Brain microvascular endothelial cell (primary cell): ENCODE results near the gene MACROH2A2.

Experiments used
- DNase-seq: peaks from one replicate; pipeline ENCODE4 v3.0.0-alpha.2; 2020
- H3K27ac ChIP-seq: fragments of 250-450 bp; sonication (Bioruptor Pico); 2 replicates; pipeline ENCODE4 v1.5.1; 2020; ENCODE audit warnings: mild to moderate bottlenecking, moderate library complexity
- H3K27me3 ChIP-seq: fragments of 250-450 bp; sonication (Bioruptor Pico); replicated peaks from 2 replicates; pipeline ENCODE4 v1.5.1; 2020; ENCODE audit warnings: mild to moderate bottlenecking
- H3K36me3 ChIP-seq: fragments of 250-450 bp; sonication (Bioruptor Pico); replicated peaks from 2 replicates; pipeline ENCODE4 v1.5.1; 2020; ENCODE audit warnings: mild to moderate bottlenecking
- H3K4me3 ChIP-seq: 2 replicates; pipeline ENCODE4 v1.5.1; 2011; ENCODE audit warnings: low read depth, mild to moderate bottlenecking, control low read depth, low read length, moderate library complexity
- in situ Hi-C: cut with HindIII; loops from 2 replicates; pipeline ENCODE4 v1.10.0; 2017; ENCODE audit warnings: low sequenced_read_pairs, low pct_ligation_motif_present
- TF ChIP-seq, protein P1 (sequence below): IDR thresholded peaks from 2 replicates; pipeline ENCODE4 v1.5.1; 2011; ENCODE audit warnings: low read depth, mild to moderate bottlenecking, moderate library complexity, low read length, control low read depth, inconsistent platforms; ENCODE audit errors: missing control alignments

The MACROH2A2 gene

DNA sequence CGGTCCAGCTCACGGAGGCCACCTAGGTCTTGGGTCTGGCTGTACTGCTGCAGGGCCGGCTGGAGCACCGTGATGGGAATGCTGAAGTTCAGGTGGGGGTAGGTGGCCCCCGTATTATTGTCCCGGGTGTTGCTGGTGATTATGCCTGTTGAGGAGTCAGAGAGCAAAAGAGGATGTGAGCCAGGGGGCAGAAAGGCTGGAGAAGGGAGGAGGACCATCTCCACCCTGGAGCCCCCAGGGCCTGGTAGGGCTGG, 87.3 kb downstream of the MACROH2A2 start:
- in situ Hi-C loops = no loop called here
- no peak for DNase-seq
- Histone ChIP-seq H3K36me3 (peaks cover 7% of the 10 kb centered on the region), H3K27ac (no peak overlapping the region), H3K4me3 (no peak overlapping the region), H3K27me3 (no peaks in the 10 kb centered on the region)
- TF ChIP-seq, protein P1, sequence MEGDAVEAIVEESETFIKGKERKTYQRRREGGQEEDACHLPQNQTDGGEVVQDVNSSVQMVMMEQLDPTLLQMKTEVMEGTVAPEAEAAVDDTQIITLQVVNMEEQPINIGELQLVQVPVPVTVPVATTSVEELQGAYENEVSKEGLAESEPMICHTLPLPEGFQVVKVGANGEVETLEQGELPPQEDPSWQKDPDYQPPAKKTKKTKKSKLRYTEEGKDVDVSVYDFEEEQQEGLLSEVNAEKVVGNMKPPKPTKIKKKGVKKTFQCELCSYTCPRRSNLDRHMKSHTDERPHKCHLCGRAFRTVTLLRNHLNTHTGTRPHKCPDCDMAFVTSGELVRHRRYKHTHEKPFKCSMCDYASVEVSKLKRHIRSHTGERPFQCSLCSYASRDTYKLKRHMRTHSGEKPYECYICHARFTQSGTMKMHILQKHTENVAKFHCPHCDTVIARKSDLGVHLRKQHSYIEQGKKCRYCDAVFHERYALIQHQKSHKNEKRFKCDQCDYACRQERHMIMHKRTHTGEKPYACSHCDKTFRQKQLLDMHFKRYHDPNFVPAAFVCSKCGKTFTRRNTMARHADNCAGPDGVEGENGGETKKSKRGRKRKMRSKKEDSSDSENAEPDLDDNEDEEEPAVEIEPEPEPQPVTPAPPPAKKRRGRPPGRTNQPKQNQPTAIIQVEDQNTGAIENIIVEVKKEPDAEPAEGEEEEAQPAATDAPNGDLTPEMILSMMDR = no peak

DNA sequence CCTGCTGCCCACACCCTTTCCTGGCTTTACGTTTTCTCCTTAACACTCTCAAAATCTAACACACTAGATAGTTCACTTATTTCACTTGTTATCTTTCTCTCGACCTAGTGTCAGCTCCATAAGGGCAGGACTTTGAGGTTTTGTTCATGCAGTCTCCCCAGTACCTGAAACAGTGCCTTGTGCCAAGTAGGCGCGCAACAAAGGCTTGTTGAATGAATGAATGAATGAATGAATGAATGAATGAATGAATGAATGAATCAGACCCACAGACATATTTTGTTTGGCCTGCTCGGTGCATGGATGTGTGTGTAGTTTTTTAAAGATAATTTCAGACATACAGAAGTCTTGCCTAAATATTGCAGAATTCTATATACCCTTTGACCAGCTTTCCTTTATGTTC, 87.7 kb downstream of the MACROH2A2 start:
- TF ChIP-seq, protein P1 = no peak
- in situ Hi-C loops = no loop called here
- DNase-seq = no peak
- no peak overlapping the region for H3K27ac ChIP-seq
- H3K36me3 ChIP-seq = peaks cover 8% of the 10 kb centered on the region
- H3K4me3 ChIP-seq = no peak overlapping the region
- no peaks in the 10 kb centered on the region for H3K27me3 ChIP-seq

DNA sequence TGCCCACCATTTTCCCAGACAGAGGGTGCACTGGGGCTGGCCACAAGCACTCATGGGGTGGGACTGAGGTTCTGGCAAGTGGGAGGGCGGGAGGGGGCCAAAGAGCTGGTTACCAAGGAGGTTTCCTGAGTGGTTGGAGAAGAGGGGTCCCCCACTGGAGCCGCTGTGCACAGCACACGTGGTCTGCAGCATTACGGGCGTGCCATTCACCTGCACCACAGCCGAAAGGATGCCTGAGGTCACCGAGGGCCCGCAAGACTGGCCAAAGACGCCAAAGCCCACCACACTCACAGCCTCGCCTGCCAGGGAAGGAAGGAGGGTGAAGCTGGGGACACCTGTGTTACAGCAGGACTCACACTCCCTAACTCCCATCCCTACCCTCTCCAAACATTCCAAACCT, 89.9 kb downstream of the MACROH2A2 start:
- in situ Hi-C loops = no loop called here

DNA sequence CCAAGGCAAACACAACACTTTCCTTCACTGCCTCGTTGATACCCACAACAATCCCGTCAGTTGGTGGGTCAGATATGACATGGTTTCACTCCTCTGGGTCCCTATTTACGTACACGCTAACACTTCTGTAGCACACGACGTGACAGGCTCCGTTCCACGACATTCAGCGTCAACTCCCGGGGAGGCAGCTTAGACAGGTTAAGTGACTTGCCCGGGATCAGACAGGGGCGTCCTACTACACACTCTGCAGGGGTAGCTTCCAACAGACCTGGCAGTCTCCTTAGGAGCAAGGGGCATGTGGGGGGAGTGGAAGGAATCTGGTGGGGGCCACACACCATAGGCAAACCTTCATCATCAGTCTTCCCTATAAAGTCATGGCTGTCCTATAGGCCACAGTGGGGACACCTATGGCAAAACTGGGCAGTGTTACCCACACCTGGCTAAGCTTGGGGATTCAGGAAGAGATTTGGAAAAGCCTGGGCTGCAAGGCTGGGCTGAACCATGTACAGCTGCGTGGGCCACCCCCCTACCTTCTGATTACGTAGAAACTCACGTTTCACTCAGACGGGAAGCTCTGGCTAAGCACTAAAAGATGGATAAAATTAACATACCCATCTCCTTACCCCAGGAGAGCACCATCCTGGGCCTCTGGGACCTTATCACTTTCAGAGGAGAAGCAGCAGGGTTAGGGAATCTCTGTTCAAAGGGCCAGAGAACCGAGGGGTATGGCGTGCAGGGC, 91.9 kb downstream of the MACROH2A2 start:
- TF ChIP-seq, protein P1 = no peak
- Histone ChIP-seq H3K4me3 (peak overlapping the region; percentile 70), H3K27ac (no peak overlapping the region), H3K36me3 (peaks cover 24% of the 10 kb centered on the region), H3K27me3 (no peaks in the 10 kb centered on the region)
- in situ Hi-C loops = no loop called here
- DNase-seq = no peak

More for the DNA sequence above, 89.9 kb downstream of the MACROH2A2 start:
- Histone ChIP-seq H3K36me3 (peaks cover 12% of the 10 kb centered on the region), H3K4me3 (no peak overlapping the region), H3K27ac (no peak overlapping the region), H3K27me3 (no peaks in the 10 kb centered on the region)
- TF ChIP-seq, protein P1 = no peak
- no peak for DNase-seq

DNA sequence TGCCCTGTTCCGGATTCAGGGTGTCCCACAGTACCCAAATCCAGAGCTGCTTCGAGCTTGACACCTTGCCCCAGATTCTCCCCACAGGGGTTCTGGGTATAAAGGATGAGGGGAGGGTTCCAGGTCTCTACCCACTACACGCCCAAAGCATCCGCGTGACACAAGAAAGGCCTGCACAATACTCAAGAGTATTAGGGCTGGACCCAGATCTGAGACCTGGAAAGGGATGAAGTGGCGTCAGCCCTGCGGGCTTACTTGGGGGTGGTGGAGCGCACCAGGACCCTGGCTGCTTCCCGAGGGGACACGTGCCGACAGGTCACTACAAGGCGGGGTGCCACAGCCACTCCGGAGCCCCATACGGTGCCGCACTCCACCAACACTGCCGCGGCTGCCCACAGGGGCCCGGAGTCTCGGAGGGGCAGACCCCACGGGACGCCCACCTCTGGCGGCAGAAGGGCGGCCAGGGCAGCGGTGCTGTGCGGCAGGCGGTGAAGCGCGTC, 92.6 kb downstream of the MACROH2A2 start:
- peaks cover 26% of the 10 kb centered on the region for H3K36me3 ChIP-seq
- H3K27me3 ChIP-seq = no peaks in the 10 kb centered on the region
- DNase-seq = no peak
- H3K27ac ChIP-seq = peak overlapping the region; percentile 64
- peak overlapping the region; percentile 70 for H3K4me3 ChIP-seq
- in situ Hi-C loops = no loop called here
- TF ChIP-seq, protein P1 = peak; percentile 6
